SK-MEL-5 (cell line): ENCODE results near the gene LRRC49. TPM values are rescaled to one million over a fixed set of nuclear protein-coding genes. Genes with fewer than 3 reads are reported as not detected.
"Not testable (repeated sequence)": the region's sequence is repeated elsewhere in the genome, so short reads cannot be mapped to it uniquely, and the experiment has no call there.

Experiments used
- DNase-seq: peaks from one replicate; pipeline ENCODE4 v3.0.0-alpha.2; 2016; ENCODE audit warnings: low read depth, low spot score
- in situ Hi-C: cut with HindIII; loops from 2 replicates; pipeline ENCODE4 v1.10.0; 2016; ENCODE audit warnings: low sequenced_read_pairs, high pct_unique_total_duplicates, low pct_unique_long_range_greater_than_20kb
- total RNA-seq: library from RNA; depleted of rRNA; stranded (reverse); fragments of >200 nt; shearing (Covaris generic); gene quantifications from 2 replicates; pipeline ENCODE4 v1.2.3, GENCODE V29; 2014

Gene LRRC49
- total RNA-seq, 1 experiment from 2014 or later = 1.6 TPM

GRCh38 chr15:70954171-70954570 is 61.5 kb downstream of the LRRC49 start:
- no peak for DNase-seq
- in situ Hi-C loops = no loop called here

DNA sequence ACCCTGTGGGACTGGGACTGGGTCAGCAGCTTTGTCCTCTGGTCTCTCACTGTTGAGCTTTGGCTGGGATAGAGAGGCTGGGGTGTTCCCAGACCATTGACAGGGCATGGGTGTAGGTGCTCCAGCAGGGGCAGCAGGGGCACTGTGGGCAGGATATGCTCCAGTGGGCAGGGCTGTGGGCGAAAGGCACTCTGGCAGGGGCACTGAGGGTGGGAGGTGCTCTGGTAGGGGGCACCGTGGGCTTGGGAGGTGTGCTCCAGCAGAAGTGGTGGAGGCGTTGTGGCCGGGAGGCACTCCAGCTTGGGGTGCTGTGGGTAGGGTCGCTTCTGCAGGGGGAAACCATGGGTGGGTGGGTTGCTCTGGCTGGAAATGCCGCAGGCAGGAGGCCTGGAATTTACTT is 62.1 kb downstream of the LRRC49 start:
- no peak for DNase-seq
- in situ Hi-C loops = no loop called here

GRCh38 chr15:70955151-70955550 is 62.5 kb downstream of the LRRC49 start:
- in situ Hi-C loops = no loop called here
- DNase-seq = no peak

GRCh38 chr15:70956201-70956995 is 63.8 kb downstream of the LRRC49 start:
- in situ Hi-C loops = no loop called here
- DNase-seq = no peak

DNA sequence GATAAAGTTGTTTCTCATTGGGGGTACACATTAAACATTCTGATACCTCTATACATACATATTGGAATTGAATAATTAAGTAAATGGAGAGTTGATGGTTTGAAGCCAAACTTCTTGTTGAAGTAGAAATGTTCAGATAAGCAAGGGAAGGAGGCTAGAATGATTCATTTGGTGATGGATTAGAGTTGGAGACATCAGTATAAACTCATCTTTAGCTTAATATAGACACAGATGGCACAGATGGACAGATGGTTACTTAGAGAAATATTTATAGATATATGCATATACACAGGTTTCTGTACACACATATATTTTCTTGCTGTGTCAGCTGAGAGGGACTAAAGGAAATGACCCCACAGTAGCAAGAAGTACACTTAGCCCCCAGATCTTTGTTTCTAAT is 69.5 kb downstream of the LRRC49 start:
- no peak for DNase-seq
- in situ Hi-C loops = no loop called here

GRCh38 chr15:70963199-70963598 is 70.6 kb downstream of the LRRC49 start:
- no peak for DNase-seq

DNA sequence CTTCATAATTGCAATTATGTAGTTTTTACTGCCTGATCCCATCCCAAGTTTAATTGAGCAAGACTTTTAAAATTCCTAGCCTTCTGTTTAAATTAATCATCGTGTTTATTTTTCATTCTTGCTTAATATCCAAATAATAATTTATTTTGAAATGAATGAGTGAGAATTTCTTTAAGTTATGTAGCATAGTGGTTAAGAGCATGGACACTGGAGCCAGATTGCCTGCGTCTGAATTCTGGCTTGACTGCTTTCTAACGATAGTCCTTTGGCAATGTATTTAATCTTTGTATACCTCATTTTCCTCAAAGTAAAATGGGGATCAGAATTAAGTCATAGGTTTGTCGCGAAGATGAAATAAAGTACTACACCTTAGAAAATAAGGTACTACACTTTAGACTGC is 71.4 kb downstream of the LRRC49 start:
- DNase-seq = no peak
- in situ Hi-C loops = no loop called here

More at GRCh38 chr15:70963199-70963598, 70.6 kb downstream of the LRRC49 start:
- in situ Hi-C loops = no loop called here

DNA sequence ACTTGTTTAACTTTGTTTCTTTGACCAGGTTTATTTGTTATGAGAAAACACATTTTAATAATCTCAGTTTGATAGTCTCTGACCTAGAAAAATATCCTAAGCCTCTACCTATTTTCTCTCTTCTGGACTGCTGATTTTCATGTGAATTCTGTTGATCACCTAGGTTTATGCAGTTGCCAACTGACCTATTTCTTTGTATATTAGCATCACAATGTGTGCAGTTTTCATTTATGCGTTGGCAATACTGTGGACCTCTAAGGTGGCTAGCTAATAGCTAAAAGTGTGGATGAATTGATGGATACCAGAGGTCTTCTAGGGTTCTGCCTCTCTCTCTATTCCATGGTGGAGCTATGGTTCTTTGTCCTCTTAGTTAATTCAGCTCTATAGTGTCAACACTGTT is 72.1 kb downstream of the LRRC49 start:
- no peak for DNase-seq
- in situ Hi-C loops = no loop called here

- no peak for DNase-seq
- in situ Hi-C loops = no loop called here
Measured at GRCh38 chr15:70967646-70968045, 75.0 kb downstream of the LRRC49 start.

DNA sequence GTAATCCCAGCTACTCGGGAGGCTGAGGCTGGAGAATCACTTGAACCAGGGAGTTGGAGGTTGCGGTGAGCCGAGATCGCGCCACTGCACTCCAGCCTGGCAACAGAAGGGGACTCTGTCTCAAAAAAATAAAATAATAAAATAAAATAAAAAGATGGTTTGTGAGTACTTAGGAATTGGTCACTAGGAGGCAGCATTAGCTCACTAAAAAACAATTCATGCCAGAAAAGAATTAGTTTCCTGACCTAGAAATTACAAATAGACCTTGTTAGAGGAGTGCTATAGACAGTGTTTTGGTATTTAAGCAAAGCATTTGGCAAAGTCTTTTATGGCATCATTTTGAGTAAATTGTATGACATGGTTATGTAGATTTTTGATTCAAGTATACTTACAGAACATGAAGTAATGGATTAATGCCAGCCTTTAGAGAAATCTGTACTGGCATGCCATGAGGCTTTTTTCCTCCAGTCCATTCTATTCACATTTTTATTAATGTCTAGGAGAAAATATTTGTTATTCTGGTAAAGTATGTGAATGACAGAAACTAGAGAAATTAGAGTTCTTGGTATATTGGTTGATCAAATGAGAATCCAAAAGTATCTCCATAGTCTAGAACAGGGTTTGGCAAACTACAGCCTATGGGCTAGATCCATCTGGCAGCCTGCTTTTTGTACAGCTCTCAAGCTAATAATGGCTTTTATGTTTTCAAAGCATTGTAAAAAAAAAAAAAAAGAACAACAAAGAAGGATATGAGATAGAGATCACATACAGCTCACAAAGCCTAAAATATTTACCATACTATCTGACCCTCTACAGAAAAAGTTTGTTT is 81.6 kb downstream of the LRRC49 start:
- DNase-seq = peak; percentile 71
- in situ Hi-C loops = no loop called here

DNA sequence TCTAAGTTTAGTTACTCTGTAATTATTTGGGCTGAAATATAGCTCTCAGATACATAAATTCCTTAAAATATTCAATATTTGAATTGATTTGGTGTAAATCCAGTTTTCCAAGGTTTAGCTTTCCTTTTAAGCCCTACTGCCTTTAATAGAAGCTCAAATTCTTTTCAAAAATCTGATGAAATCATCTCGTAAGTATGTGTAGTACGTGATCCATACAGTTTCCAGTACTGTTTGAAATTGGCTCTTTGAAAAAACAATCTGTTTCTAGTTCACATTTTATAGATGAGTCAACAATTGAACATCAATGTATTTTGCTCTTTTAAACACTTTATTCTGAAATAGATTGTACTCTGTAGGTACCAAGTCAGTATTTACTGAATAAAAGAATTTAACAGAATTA is 84.2 kb downstream of the LRRC49 start:
- in situ Hi-C loops = no loop called here
- no peak for DNase-seq

DNA sequence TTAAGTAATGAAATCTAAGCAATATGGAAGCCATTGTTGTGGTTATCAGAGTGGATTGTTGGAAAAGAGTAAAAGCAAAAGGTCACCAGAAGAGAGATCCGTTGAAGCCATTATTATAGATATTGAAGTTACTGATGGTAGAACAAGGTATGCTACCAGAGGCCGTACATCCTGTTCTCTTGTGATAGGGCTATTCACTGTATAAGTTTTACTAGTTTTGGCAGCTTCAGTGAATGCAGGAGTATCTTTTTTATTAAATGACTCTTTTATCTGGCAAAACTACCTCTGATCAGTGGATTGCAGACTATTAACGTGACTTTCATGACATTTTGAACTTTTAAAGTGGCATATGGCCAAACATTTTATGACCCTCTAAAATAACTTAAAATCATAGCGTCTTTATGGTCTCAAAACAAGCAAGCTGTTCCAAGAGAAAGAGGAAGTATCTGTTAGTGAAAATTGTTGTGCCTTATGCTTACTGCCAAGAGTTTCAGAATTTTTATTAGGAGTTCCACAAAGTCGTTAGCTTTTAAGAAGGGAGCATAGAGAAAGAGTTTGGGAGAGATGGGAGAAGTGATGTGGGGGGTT is 102.9 kb downstream of the LRRC49 start:
- in situ Hi-C loops = no loop called here
- DNase-seq = no peak

- no peak for DNase-seq
- in situ Hi-C loops = no loop called here
Measured at GRCh38 chr15:70998319-70998718, 105.7 kb downstream of the LRRC49 start.

GRCh38 chr15:71002316-71002715 is 109.7 kb downstream of the LRRC49 start:
- in situ Hi-C loops = no loop called here
- no peak for DNase-seq

- DNase-seq = peak; percentile 36
- in situ Hi-C loops = no loop called here
Measured at GRCh38 chr15:71003319-71003718, 110.7 kb downstream of the LRRC49 start.

- in situ Hi-C loops, DNase-seq: not testable (repeated sequence)
Measured at GRCh38 chr15:71004506-71004905, 111.9 kb downstream of the LRRC49 start.

DNA sequence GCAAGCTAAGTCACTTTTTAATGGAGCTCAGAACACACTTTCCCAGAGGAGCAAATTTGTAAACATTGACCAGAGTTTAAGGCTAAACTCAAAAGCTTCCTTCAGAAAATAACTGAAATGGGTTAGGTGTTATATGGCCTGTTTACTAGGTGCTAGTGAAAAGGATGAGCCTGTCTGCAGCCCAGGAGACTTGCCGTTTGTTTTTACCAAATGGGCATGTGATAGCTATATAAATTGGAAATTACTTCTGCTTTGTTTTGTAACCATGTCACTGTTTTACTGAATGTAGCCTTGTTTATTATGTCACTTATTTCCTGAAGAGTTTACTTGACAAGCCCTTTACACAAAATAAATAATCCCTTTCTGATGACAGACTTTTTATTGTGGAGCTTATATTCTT is 113.3 kb downstream of the LRRC49 start:
- in situ Hi-C loops = no loop called here
- peak; percentile 4 for DNase-seq

DNA sequence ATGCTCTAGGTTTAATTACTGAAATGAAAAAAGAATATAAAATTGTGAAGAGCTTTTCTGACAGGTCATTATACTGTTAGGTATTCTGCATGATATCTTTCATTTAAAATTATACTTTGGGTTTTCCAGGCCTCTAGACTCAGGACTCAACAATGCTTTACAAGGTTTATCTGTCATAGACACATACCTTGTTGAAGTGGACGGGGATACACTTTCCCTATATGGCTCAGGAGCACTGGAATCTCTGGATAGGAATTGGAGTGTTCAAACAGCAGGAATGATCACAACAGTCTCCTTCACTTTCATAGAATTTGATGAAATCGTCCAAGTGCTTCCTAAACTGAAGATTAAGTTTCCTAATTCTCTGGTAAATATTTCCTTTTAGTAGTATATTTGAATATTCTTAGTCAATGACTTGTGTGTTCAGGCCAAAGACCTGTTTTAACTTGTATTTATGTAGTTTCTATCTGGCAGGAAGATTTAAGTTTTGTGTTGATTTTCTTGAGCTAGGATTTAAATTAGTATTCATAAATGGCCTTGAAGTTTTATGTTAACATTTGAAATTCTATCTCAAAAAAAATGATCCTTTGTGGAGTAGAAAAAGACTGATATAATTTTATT is 115.7 kb downstream of the LRRC49 start:
- in situ Hi-C loops = no loop called here
- no peak for DNase-seq
